ENCODE results near the gene DOCK1.

The DOCK1 gene

GRCh38 chr10:127319691-127320090 lies 414.5 kb downstream of the DOCK1 start:
- DNase-seq = no peak

GRCh38 chr10:127320176-127320575 lies 414.9 kb downstream of the DOCK1 start:
- DNase-seq = no peak

DNA sequence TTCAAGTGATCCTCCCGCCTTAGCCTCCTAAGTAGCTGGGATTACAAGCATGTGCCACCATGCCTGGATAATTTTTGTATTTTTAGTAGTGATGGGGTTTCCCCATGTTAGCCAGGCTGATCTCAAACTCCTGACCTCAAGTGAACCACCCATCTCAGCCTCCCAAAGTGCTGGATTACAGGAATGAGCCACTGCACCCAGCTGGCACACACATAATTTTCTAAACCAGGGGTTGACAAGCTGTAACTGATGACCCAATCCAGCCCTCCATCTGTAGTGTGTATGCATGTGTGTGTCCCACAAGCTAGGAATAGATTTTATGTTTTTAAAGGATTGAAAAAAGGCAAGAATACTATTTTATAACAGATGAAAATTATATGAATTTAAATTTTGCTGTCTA lies 417.1 kb downstream of the DOCK1 start:
- DNase-seq = no peak

- no peak for DNase-seq
These were observed 420.3 kb downstream of the DOCK1 start for GRCh38 chr10:127325506-127325905.

DNA sequence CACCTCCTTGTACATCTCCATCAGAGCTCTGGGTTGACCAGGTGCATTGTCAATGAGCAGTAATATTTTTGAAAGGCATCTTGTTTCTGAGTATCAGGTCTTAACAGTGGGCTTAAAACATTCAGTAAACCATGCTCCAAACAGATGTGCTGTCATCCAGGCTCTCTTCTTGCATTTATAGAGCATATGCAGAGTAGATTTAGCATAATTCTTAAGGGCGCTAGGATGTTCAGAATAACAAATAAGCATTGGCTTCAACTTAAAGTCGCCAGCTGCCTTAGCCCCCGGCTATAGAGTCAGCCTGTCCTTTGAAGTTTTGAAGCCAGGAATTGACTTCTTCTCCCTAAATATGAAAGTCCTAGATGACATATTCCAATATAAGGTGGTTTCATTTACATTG lies 421.7 kb downstream of the DOCK1 start:
- DNase-seq = no peak

- DNase-seq = no peak
These were observed 426.5 kb downstream of the DOCK1 start for GRCh38 chr10:127331696-127332095.

DNA sequence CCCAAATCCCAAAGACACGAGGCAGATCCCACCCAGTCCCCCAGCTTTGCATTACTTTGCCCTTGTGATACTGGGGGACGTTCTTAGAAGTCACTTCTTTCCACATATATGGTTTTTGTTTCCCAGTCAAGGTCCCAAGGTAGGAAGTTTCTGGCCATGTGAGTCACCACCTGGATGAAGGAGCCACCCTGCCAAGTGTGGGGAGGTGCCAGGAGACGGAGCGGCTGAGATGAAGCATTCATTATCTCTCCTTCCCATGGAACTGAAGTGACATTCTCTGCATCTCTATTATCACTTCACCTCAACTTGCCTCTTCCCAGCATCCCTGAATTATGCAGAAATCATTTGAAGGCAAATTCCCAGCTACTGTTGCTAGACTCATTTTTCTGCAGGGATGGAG lies 427.4 kb downstream of the DOCK1 start:
- DNase-seq = no peak

DNA sequence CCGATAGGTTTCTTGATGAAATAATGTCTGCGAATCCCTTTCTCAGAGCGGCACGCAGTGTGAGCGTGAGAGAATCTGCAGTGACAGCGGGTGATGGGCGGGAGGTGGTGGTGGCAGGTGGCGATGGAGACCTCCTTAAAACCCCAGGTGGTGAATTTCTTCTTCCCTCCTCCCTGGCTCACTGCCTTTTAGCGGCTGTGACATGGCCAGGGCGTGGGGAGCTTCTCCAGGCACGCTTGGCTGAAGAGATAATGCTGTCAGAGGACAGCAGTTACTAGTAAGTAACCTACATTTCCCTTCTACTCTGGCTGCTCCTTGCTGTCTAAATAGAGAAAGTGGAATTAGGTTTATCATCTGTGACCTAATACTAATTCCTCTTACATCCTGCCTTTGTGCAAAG lies 432.6 kb downstream of the DOCK1 start:
- no peak for DNase-seq

DNA sequence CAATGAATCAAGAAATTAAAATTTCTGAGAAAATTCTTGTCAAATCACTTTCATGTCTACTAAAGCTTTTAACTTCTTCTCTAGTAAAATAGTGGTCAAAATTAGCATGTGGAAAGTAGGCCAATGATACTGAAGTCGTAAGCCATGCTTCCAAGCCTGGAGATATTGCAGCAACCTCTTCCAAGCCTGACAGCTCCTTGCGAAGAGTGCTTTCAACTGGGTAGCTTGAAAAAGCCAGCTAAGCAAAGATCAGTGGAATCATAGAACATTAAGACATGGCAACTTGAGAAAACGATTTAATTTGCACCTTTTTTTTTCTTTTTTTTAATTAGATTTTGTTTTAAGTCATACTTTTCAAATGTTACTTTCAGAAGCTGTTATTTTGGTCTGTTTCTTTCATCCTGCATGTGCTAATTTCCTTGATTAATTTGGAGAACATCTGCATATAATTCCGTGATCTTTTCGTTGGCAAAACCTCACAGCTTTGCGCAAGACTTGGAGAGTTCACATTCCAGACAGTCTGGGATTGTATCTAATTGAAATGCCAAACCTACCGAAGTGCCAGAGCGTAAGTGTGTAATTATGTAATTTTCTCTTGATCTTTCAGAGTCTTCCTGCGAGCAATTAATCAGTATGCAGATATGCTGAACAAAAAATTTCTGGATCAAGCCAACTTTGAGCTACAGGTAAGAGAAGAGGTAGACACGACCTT lies 433.3 kb downstream of the DOCK1 start:
- DNase-seq = peak; percentile 82

DNA sequence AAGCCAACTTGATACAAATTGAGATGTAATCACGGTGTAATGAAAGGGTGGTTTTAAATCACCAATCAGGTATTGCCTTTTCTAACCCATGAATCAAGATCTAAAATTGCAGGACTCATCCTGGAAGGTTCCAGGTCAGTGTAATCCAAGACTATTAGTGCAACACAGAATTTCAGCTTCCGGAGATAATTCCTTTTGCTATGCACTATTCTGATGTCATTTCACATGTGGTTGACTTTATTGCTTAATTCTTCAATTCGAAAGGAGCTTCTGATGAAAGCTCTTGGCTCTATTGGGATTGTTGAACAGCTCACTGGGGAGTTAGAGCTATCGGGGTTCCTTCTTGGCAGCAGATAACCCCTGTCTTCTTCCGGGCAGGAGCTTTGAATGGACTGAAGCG lies 438.6 kb downstream of the DOCK1 start:
- peak; percentile 56 for DNase-seq

DNA sequence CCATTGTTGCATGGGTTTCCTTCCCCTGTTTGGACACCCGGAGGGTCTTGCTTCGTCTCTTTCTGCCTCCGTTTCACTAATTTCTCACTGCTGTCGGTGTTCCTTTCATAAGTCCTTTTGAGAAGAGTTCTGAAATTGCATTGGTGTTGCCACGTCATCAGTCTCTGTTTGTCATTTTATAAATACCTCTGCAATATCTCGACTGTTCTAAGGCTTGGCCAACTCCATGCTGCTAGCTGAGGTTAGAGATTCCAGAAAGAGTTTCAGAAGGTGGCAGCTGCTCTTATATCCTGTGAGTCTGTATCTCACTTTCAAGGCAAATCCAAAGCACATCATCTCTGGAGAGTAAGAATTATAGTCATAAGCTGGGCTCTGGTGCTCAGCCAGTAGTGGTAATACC lies 439.1 kb downstream of the DOCK1 start:
- DNase-seq = no peak

- no peak for DNase-seq
These were observed 440.2 kb downstream of the DOCK1 start for GRCh38 chr10:127345231-127345965.

GRCh38 chr10:127346604-127347003 lies 441.4 kb downstream of the DOCK1 start:
- no peak for DNase-seq

- no peak for DNase-seq
These were observed 442.2 kb downstream of the DOCK1 start for GRCh38 chr10:127347202-127347959.

- DNase-seq = peak; percentile 60
These were observed 444.5 kb downstream of the DOCK1 start for GRCh38 chr10:127349737-127350136.

- DNase-seq = no peak
These were observed 446.3 kb downstream of the DOCK1 start for GRCh38 chr10:127351542-127351941.

- DNase-seq = no peak
These were observed 448.3 kb downstream of the DOCK1 start for GRCh38 chr10:127353544-127353943.

DNA sequence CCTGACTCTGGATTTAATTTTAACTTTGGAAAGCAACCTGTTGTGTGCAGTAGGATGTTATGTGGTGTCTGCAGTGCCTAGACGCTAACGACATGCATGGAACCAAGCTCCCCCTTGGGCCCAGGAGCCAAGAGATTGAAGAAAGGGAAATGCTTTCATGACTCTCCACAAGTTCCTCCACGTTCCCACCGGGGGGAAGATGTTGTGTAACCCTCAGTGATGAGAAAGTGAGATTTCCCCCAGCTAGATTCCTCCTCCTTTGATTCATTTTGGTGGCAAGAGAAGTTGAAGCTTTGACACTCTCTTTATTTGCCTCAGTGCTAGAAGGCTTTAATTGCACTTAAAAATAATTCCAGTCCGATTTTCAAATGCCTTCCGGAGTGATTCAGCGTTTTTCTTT lies 449.0 kb downstream of the DOCK1 start:
- DNase-seq = no peak

- DNase-seq = no peak
These were observed 449.8 kb downstream of the DOCK1 start for GRCh38 chr10:127354992-127355391.

GRCh38 chr10:127356360-127356759 lies 451.1 kb downstream of the DOCK1 start:
- DNase-seq = no peak

- DNase-seq = no peak
These were observed 452.0 kb downstream of the DOCK1 start for GRCh38 chr10:127357265-127357664.

- no peak for DNase-seq
These were observed 453.1 kb downstream of the DOCK1 start for GRCh38 chr10:127358337-127358736.

DNA sequence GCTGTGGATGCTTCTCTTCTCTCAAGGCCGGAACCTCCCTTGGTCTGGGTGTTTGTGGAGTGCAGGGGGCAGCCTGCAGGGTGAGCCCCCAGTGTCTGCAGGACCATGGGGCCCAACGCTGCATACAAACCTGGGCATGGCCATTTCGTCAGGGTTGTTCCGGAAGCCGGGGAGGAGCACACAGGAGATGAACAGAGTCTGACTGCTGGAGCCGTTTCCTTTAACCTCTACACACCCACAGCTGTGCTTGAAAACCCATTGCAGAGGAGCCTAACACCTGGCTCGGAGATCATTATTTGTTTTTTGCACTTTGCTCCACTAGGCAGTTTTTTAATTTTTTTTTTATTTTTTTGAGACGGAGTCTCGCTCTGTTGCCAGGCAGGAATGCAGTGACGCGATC lies 458.8 kb downstream of the DOCK1 start:
- no peak for DNase-seq

GRCh38 chr10:127368101-127368500 lies 462.9 kb downstream of the DOCK1 start:
- DNase-seq = no peak

All from fibroblast of skin of abdomen (primary cell).